Lower leg skin (tissue), 4 donors: ENCODE data around the gene MKLN1. TPM values are rescaled to one million over a fixed set of nuclear protein-coding genes. Genes with fewer than 3 reads are reported as not detected.

ENCODE experiments used
- DNase-seq, 2 donors: peaks; one replicate each; pipeline ENCODE4 v3.0.0-alpha.2; 2019; ENCODE audit warnings: low spot score in 2 of 2
- H3K4me3 ChIP-seq: fragments of 200-600 bp; sonication (generic); 2 replicates; pipeline ENCODE4 v1.5.1; 2017; ENCODE audit warnings: mild to moderate bottlenecking, low read depth; ENCODE audit not compliant: poor library complexity, severe bottlenecking
- POLR2A ChIP-seq, 2 donors: fragments of 450-650 bp; IDR thresholded peaks; one replicate each; pipeline ENCODE4 v1.6.1; 2016 to 2017; ENCODE audit warnings: antibody characterized with exemption in 2 of 2, mild to moderate bottlenecking in 1 of 2, moderate library complexity in 1 of 2
- WGBS, 2 donors: methylation state at CpG; one replicate each; pipeline ENCODE4 v1.1.5; 2018; 5-methylcytosine and 5-hydroxymethylcytosine counted together
- intact Hi-C: fragments of 100-400 bp; cut with DNase I; formaldehyde crosslinking; loops from one replicate; pipeline ENCODE4 v1.15.0; 2023; ENCODE audit warnings: low total_unique reads
- total RNA-seq, 4 donors: library from RNA; depleted of rRNA; stranded (reverse); fragments of >200 nt; gene quantifications; one replicate each; pipeline ENCODE4 v1.1.0, GENCODE V29; 2016
- TF ChIP-seq, protein P1 (sequence below), 3 donors: fragments of 450-650 bp; IDR thresholded peaks; one replicate each; pipeline ENCODE4 v1.5.1; 2016; ENCODE audit warnings: antibody characterized with exemption in 3 of 3, mild to moderate bottlenecking in 3 of 3, moderate library complexity in 2 of 3

The MKLN1 gene
- total RNA-seq, 4 donors from 2014 or later = 25.7 to 37.8 (median 31.3) TPM

DNA sequence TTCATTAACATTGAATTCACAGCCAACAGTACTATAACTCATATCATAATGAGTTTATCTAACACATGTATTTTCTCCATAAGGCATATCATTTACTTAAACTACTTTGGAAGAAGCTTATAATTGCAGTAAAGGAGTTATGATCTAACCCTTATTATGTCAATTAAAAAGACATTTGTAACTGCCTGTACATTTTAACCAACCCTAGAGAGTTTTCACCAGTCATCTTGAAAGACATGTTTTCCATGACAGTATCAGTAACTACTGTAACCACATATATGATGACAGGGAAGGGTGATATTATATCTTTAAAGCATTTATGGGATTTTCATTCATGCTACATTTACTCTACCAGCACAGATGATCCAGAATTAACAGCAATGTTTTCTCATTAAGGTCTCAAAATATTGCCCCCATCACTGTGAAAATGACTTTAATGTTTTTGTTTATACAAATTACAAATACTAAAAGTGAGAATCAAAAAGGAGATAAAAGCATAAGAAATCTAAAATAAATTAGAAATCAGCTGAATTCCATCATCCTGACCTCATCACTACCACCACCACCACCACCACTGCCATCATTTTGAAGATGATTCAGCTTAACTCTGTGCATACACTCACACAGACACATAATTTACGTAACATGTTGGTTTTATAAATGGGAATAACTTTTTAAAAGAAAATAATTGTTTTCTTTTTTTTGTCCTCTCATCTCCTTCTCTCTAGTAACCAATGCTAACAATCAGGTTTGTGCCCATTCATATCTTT lies 53.6 kb downstream of the MKLN1 start:
- H3K4me3 ChIP-seq = no peak overlapping the region
- intact Hi-C loops = no loop called here
- no peak for DNase-seq
- 96 to 98% methylated on average over 1 of the region's 1 CpG for WGBS, 2 donors
- no peak for TF ChIP-seq POLR2A (IDR thresholded peaks at IDR 0.05)
- TF ChIP-seq, protein P1, sequence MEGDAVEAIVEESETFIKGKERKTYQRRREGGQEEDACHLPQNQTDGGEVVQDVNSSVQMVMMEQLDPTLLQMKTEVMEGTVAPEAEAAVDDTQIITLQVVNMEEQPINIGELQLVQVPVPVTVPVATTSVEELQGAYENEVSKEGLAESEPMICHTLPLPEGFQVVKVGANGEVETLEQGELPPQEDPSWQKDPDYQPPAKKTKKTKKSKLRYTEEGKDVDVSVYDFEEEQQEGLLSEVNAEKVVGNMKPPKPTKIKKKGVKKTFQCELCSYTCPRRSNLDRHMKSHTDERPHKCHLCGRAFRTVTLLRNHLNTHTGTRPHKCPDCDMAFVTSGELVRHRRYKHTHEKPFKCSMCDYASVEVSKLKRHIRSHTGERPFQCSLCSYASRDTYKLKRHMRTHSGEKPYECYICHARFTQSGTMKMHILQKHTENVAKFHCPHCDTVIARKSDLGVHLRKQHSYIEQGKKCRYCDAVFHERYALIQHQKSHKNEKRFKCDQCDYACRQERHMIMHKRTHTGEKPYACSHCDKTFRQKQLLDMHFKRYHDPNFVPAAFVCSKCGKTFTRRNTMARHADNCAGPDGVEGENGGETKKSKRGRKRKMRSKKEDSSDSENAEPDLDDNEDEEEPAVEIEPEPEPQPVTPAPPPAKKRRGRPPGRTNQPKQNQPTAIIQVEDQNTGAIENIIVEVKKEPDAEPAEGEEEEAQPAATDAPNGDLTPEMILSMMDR (IDR thresholded peaks at IDR 0.05) = no peak

DNA sequence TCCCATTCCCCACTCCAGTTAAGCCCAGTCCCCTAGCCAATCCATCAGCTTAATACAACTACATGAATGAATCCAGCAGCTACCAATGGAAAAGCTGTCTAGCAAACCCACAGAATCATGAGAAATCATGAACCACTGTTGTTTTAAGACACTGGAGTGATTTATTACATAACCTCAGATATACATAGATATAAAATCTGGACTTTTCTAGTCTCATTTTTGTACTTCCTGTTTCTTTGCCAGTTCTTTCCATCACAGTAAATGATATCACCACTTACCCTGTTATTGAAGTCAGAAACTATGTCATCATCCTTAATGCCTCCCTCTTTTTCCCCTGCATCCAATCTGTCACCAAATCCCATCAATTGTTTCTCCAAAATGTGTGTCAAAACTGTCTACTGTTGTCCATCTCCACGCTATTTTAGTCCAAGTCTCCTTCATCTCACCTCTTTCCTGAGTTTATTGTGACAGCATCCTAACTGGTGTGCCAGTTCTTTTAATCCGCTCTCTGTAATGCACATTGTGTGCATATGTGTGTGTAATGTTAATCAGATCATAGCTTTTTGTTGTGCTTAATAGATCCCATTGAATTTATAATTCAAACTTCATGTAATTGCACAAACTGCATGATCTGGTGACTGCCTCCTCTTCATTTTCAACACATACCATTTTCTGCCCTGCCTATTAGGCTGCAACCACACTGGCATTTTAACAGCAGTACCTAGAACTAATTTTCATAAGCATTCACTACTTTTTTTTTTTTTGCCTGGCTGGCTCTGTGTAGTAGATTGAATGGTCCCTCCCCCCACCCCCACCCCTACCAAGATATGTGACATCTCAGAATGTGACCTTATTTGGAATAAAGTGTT lies 56.0 kb downstream of the MKLN1 start:
- TF ChIP-seq POLR2A (IDR thresholded peaks at IDR 0.05) = no peak
- TF ChIP-seq, protein P1 (IDR thresholded peaks at IDR 0.05) = no peak
- 84 to 94% methylated on average over 2 of the region's 2 CpGs for WGBS, 2 donors
- intact Hi-C loops = no loop called here
- no peak overlapping the region for H3K4me3 ChIP-seq
- DNase-seq = no peak

DNA sequence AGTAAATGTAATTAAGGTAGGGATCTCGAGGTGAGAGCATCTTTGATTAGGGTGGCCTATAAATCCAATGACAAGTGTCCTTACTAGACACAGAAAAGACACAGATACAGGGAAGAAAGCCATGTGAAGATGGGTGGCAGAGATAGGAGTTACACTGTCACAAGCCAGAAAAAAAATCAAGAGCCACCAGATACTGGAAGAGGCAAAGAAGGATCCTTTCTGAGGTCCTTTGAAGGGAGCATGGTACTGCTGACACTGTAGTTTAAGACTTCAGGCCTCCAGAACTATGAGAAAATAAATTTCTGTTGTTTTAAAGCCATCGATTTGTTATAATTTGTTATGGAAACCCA lies 56.6 kb downstream of the MKLN1 start:
- intact Hi-C loops = no loop called here
- DNase-seq = no peak
- no peak for TF ChIP-seq POLR2A (IDR thresholded peaks at IDR 0.05)
- TF ChIP-seq, protein P1 (IDR thresholded peaks at IDR 0.05) = no peak
- no peak overlapping the region for H3K4me3 ChIP-seq
- 84 to 86% methylated on average over 2 of the region's 2 CpGs for WGBS, 2 donors

DNA sequence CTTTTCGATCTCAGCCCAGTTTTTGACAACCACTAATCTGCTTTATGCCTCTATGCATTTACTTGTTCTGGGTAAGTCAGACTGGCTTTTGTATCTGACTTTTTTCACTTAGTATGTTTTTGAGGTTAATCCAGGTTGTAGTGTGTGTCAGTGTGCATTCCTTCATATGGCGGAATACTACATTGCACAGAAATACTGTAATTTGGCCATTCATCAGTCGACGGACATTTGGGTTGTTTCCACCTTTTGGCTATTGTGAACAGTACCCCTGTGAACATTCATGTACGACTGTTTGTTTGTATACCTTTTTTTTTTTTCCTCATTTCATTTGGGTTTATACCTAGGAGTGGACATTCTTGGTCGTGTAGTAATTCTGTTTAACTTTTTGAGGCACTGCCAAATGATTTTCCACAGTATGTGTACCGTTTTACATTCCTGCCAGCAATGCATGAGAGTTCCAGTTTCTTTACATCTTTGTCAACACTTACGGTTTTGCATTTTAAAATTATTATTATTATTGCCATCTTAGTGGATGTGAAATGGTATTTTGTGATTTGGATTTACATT lies 57.4 kb downstream of the MKLN1 start:
- no peak for TF ChIP-seq POLR2A (IDR thresholded peaks at IDR 0.05)
- TF ChIP-seq, protein P1 (IDR thresholded peaks at IDR 0.05) = no peak
- intact Hi-C loops = no loop called here
- WGBS, 2 donors = 84 to 91% methylated on average over 8 of the region's 8 CpGs
- no peak overlapping the region for H3K4me3 ChIP-seq
- no peak for DNase-seq

- WGBS, 2 donors = 100% methylated on average over 1 of the region's 1 CpG
- intact Hi-C loops = no loop called here
- TF ChIP-seq, protein P1 (IDR thresholded peaks at IDR 0.05) = no peak
- TF ChIP-seq POLR2A (IDR thresholded peaks at IDR 0.05) = no peak
- no peak overlapping the region for H3K4me3 ChIP-seq
- DNase-seq = no peak
Observed at GRCh38 chr7:131388126-131388525, 60.5 kb downstream of the MKLN1 start.
